HEK293T (cell line): ENCODE data around the gene DLST.
"Not testable (repeated sequence)": the region's sequence is repeated elsewhere in the genome, so short reads cannot be mapped to it uniquely, and the experiment has no call there.

ENCODE experiments used
- CTCF ChIA-PET: fragments of 350-600 bp; formaldehyde crosslinking; extraction: SDS; loops from one replicate; lab custom pipeline; 2021; ENCODE audit warnings: antibody characterized with exemption, inconsistent platforms; lab: Yijun Ruan, JAX
- POLR2A ChIA-PET: fragments of 350-600 bp; formaldehyde crosslinking; extraction: SDS; loops from one replicate; lab custom pipeline; 2020; ENCODE audit warnings: antibody characterized with exemption, inconsistent platforms; lab: Yijun Ruan, JAX
- DNase-seq: peaks from one replicate; pipeline ENCODE4 v3.0.0; 2012; ENCODE audit warnings: mixed read lengths; ENCODE audit errors: extremely low spot score
- ARNT ChIP-seq: fragments of 450-650 bp; IDR thresholded peaks from 2 replicates; pipeline ENCODE4 v1.6.1; 2017; ENCODE audit warnings: mild to moderate bottlenecking
- BHLHE40 ChIP-seq: fragments of 450-650 bp; IDR thresholded peaks from 2 replicates; pipeline ENCODE4 v1.6.1; 2016; ENCODE audit warnings: mild to moderate bottlenecking, moderate library complexity, borderline replicate concordance
- CTBP1 ChIP-seq: fragments of 450-650 bp; IDR thresholded peaks from 2 replicates; pipeline ENCODE4 v1.6.1; 2016; ENCODE audit warnings: borderline replicate concordance
- ELF4 ChIP-seq: fragments of 450-650 bp; IDR thresholded peaks from 2 replicates; pipeline ENCODE4 v1.6.1; 2017; ENCODE audit warnings: antibody characterized with exemption
- FOXA1 ChIP-seq: fragments of 450-650 bp; IDR thresholded peaks from 2 replicates; pipeline ENCODE4 v1.6.1; 2016; ENCODE audit warnings: mild to moderate bottlenecking
- FOXK2 ChIP-seq: fragments of 450-650 bp; IDR thresholded peaks from 2 replicates; pipeline ENCODE4 v1.6.1; 2016; ENCODE audit warnings: mild to moderate bottlenecking
- FOXM1 ChIP-seq: fragments of 450-650 bp; IDR thresholded peaks from 2 replicates; pipeline ENCODE4 v1.6.1; 2017; ENCODE audit warnings: mild to moderate bottlenecking, borderline replicate concordance
- HDGF ChIP-seq: fragments of 450-650 bp; IDR thresholded peaks from 2 replicates; pipeline ENCODE4 v1.6.1; 2017; ENCODE audit warnings: antibody characterized with exemption, borderline replicate concordance
- L3MBTL2 ChIP-seq: fragments of 450-650 bp; conservative IDR thresholded peaks from 2 replicates; pipeline ENCODE4 v1.6.1; 2016; ENCODE audit warnings: mild to moderate bottlenecking
- LEF1 ChIP-seq: fragments of 450-650 bp; IDR thresholded peaks from 2 replicates; pipeline ENCODE4 v1.6.1; 2017; ENCODE audit warnings: mild to moderate bottlenecking, borderline replicate concordance
- NFRKB ChIP-seq: fragments of 450-650 bp; IDR thresholded peaks from 2 replicates; pipeline ENCODE4 v1.6.1; 2016; ENCODE audit warnings: mild to moderate bottlenecking, moderate library complexity
- PKNOX1 ChIP-seq: fragments of 450-650 bp; IDR thresholded peaks from 2 replicates; pipeline ENCODE4 v1.6.1; 2016
- SP1 ChIP-seq: fragments of 450-650 bp; IDR thresholded peaks from 2 replicates; pipeline ENCODE4 v1.6.1; 2017
- SUZ12 ChIP-seq: fragments of 450-650 bp; IDR thresholded peaks from 2 replicates; pipeline ENCODE4 v1.6.1; 2016; ENCODE audit warnings: mild to moderate bottlenecking
- TARDBP ChIP-seq: fragments of 450-650 bp; IDR thresholded peaks from 2 replicates; pipeline ENCODE4 v1.6.1; 2016
- ZNF384 ChIP-seq: fragments of 450-650 bp; IDR thresholded peaks from 2 replicates; pipeline ENCODE4 v1.6.1; 2016

DLST gene

GRCh38 chr14:74922752-74923401, 41.2 kb downstream of the DLST start, which contains the start of gene RPS6KL1:
Gene RPS6KL1, minus strand, starts transcription at chr14:74923260. Its CDS starts 1,719 bp downstream, at chr14:74921541.
- CTCF ChIA-PET = interaction anchor here (0.7 to 2.9 kb wide), 8 partner anchors 11 to 165 kb away, joined by 4 to 16 read pairs (median 4); no protein-coding TSS in a partner anchor
- DNase-seq = peak; percentile 97
- TF ChIP-seq SUZ12 = no peak
- no peak for TF ChIP-seq HDGF
- no peak for TF ChIP-seq NFRKB
- no peak for TF ChIP-seq BHLHE40
- no peak for TF ChIP-seq ARNT
- TF ChIP-seq L3MBTL2 = peak; percentile 47
- no peak for TF ChIP-seq PKNOX1
- TF ChIP-seq SP1 = no peak
- TF ChIP-seq LEF1 = no peak
- peak; percentile 60; the same call in 1 of the 2 replicates for TF ChIP-seq CTBP1
- POLR2A ChIA-PET = interaction anchor here (0.6 to 2.5 kb wide), 20 partner anchors 9 to 204 kb away, joined by 3 to 16 read pairs (median 4); partner anchors contain the start of genes ACYP1, DLST, NEK9 and PGF

- ChIA-PET POLR2A (interaction anchor here (1.3 to 2.5 kb wide), 7 partner anchors 8 to 139 kb away, joined by 4 to 16 read pairs (median 8); partner anchors contain the start of genes ACYP1 and PGF), CTCF (interaction anchor here (2.6 to 2.9 kb wide), 2 partner anchors 19 to 63 kb away, joined by 15 to 16 read pairs; no protein-coding TSS in a partner anchor)
- DNase-seq = no peak
- TF ChIP-seq SUZ12 (no peak), LEF1 (no peak), SP1 (no peak), TARDBP (no peak), NFRKB (no peak), ZNF384 (no peak), ARNT (no peak), CTBP1 (no peak)
Measured at GRCh38 chr14:74924061-74924460, 42.3 kb downstream of the DLST start.

- TF ChIP-seq BHLHE40 = no peak
- no peak for TF ChIP-seq SUZ12
- TF ChIP-seq L3MBTL2 = no peak
- TF ChIP-seq ZNF384 = no peak
- TF ChIP-seq NFRKB = no peak
- no peak for TF ChIP-seq FOXK2
- TF ChIP-seq ARNT = no peak
- no peak for TF ChIP-seq TARDBP
- no peak for TF ChIP-seq FOXM1
- no peak for TF ChIP-seq LEF1
- no peak for TF ChIP-seq ELF4
- no peak for TF ChIP-seq FOXA1
- TF ChIP-seq SP1 = no peak
- no peak for TF ChIP-seq PKNOX1
- no peak for TF ChIP-seq HDGF
- no peak for TF ChIP-seq CTBP1
- POLR2A ChIA-PET = no interaction called here
- CTCF ChIA-PET = no interaction called here
- no peak for DNase-seq
Measured at GRCh38 chr14:74927225-74927624, 45.5 kb downstream of the DLST start.

- TF ChIP-seq CTBP1 (no peak), FOXK2 (no peak), SUZ12 (no peak), BHLHE40 (no peak), LEF1 (no peak), L3MBTL2 (no peak), ZNF384 (no peak), FOXM1 (no peak)
- no peak for DNase-seq
- POLR2A ChIA-PET = no interaction called here
- CTCF ChIA-PET = interaction anchor here (1.7 kb wide), 1 partner anchor 23 kb away, joined by 5 read pairs; no protein-coding TSS in a partner anchor
Measured at GRCh38 chr14:74929242-74929641, 47.5 kb downstream of the DLST start.

GRCh38 chr14:74931744-74932143, 50.0 kb downstream of the DLST start:
- ChIA-PET POLR2A (interaction anchor here (1.2 to 2.1 kb wide), 2 partner anchors 8 to 20 kb away, joined by 4 to 8 read pairs; partner anchors contain the start of gene RPS6KL1), CTCF (interaction anchor here (1.0 kb wide), 1 partner anchor 156 kb away, joined by 4 read pairs; no protein-coding TSS in a partner anchor)
- not testable (repeated sequence) for DNase-seq

GRCh38 chr14:74932401-74932901, 50.7 kb downstream of the DLST start:
- TF ChIP-seq NFRKB = no peak
- no peak for TF ChIP-seq FOXM1
- no peak for TF ChIP-seq BHLHE40
- no peak for TF ChIP-seq SP1
- TF ChIP-seq FOXK2 = no peak
- TF ChIP-seq ARNT = no peak
- TF ChIP-seq FOXA1 = no peak
- TF ChIP-seq SUZ12 = no peak
- no peak for TF ChIP-seq PKNOX1
- TF ChIP-seq ZNF384 = no peak
- TF ChIP-seq ELF4 = no peak
- TF ChIP-seq TARDBP = no peak
- no peak for TF ChIP-seq HDGF
- TF ChIP-seq CTBP1 = no peak
- TF ChIP-seq L3MBTL2 = no peak
- DNase-seq = no peak
- ChIA-PET CTCF (no interaction called here), POLR2A (interaction anchor here (1.2 to 2.1 kb wide), 2 partner anchors 9 to 19 kb away, joined by 4 to 8 read pairs; partner anchors contain the start of gene RPS6KL1)

- DNase-seq = not testable (repeated sequence)
- ChIA-PET POLR2A (interaction anchor here (0.9 to 2.1 kb wide), 2 partner anchors 10 to 136 kb away, joined by 3 to 8 read pairs; partner anchors contain the start of genes RPS6KL1 and ZC2HC1C), CTCF (interaction anchor here (1.4 kb wide), 1 partner anchor 12 kb away, joined by 16 read pairs; no protein-coding TSS in a partner anchor)
Measured at GRCh38 chr14:74932936-74933335, 51.2 kb downstream of the DLST start.
